GM19328 (cell line): ENCODE measurements around the gene INTS12.
A peak's percentile ranks its signal among the peaks of the same experiment; 100 is the strongest.
"Not testable (repeated sequence)": the region's sequence is repeated elsewhere in the genome, so short reads cannot be mapped to it uniquely, and the experiment has no call there.

Experiments
- ATAC-seq: cut with Tn5 transposase; IDR thresholded peaks from one replicate; pipeline ENCODE4 v1.9.1; 2021; ENCODE audit warnings: mild to moderate bottlenecking, moderate library complexity; ENCODE audit not compliant: unreplicated experiment

Gene INTS12

GRCh38 chr4:105708181-105709080, at the start of gene INTS12, which contains the start of gene GSTCD:
TSS of gene INTS12 (minus strand) at chr4:105708689. CDS start at chr4:105700005, 8,684 bp downstream.
TSS of gene GSTCD (plus strand) at chr4:105708784. CDS start at chr4:105717614, 8,830 bp downstream.
- ATAC-seq = peak; percentile 80

DNA sequence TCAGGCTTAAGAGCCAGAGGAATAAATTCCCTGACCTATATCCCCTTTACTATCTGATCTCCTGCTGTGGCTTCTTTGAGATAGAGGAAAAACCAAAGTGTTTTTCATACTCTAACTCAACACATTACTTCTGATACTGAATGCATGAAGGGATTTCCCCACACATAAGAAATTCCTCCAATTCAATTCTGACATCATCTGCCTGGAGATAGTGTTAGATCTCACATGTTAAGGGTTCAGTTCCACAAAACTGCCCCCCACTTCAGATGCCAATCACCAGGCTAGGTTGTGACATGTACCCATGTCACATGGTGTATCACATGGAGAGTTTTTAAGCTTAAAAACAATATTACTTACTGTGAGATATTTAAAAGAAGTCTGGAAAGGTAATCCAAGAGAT, 46.9 kb upstream of the INTS12 start:
- no peak for ATAC-seq

- no peak for ATAC-seq
These were observed 44.9 kb upstream of the INTS12 start for GRCh38 chr4:105753361-105753760.

DNA sequence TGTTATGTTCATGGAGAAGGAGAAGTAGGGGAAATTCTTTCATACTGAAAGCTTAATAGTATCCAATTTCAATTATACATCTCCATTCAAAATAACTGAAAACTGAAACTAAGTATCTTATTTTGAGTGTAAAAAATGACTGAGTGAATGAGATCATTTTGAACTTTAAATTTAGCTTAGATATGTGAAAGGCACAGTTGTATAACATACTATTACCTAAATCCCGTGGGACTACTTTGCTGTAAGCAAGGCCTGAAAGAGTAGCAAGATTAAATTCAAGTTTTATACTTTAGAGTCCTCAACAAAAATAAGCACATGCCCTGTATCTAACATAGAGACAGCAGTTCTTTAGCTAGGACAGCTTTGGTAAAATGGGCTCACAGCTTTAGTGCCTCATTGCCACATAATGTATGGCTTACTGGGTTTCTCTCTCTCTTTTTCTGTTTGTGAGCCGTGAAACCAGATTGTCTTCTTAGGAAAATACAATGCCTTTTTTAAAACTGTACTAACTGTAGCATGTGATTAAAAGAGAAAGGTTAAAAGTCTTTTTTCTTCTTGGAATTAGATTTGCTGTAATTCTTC, 43.3 kb upstream of the INTS12 start:
- ATAC-seq = no peak

DNA sequence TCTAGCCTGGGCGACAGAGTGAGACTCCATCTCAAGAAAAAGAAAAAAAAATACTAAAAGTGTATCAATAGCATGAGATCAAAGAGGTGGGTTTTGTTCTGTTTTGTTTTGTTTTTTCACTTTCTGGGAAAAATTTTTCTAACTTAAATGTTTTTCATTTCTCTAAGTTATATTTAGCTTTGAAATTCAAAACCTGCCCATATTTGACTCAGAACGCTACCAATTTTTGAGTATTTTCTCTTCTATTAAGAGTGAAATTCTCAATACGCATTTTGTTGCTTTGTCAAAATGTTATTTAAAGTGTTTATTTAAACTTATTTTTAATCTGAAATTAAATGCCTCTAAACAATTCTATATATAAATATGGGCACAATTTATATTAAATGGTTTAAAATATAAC, 39.7 kb upstream of the INTS12 start:
- no peak for ATAC-seq

- no peak for ATAC-seq
These were observed 33.1 kb upstream of the INTS12 start for GRCh38 chr4:105741548-105741947.

DNA sequence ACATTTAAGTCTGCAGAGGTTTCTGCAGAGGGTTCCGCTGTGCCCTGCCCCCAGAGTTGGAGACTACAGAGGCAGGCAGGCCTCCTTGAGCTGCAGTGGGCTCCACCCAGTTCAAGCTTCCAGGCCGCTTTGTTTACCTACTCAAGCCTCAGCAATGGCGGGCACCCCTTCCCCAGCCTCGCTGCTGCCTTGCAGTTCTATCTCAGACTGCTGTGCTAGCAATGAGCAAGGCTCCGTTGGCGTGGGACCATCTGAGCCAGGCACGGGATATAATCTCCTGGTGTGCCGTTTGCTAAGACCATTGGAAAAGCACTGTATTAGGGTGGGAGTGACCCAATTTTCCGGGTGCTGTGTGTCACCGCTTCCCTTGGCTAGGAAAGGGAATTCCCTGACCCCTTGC, 26.7 kb upstream of the INTS12 start:
- not testable (repeated sequence) for ATAC-seq

DNA sequence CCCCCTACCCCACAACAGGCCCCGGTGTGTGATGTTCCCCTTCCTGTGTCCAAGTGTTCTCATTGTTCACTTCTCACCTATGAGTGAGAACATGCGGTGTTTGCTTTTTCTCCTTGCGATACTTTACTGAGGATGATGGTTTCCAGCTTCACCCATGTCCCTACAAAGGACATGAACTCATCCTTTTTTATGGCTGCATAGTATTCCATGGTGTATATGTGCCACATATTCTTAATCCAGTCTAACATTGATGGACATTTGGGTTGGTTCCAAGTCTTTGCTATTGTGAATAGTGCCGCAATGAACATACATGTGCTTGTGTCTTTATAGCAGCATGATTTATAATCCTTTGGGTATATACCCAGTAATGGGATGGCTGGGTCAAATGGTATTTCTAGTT, 21.4 kb upstream of the INTS12 start:
- ATAC-seq = not testable (repeated sequence)

- ATAC-seq = no peak
These were observed 17.1 kb upstream of the INTS12 start for GRCh38 chr4:105725623-105726022.

- no peak for ATAC-seq
These were observed 10.7 kb upstream of the INTS12 start for GRCh38 chr4:105719204-105719603.

DNA sequence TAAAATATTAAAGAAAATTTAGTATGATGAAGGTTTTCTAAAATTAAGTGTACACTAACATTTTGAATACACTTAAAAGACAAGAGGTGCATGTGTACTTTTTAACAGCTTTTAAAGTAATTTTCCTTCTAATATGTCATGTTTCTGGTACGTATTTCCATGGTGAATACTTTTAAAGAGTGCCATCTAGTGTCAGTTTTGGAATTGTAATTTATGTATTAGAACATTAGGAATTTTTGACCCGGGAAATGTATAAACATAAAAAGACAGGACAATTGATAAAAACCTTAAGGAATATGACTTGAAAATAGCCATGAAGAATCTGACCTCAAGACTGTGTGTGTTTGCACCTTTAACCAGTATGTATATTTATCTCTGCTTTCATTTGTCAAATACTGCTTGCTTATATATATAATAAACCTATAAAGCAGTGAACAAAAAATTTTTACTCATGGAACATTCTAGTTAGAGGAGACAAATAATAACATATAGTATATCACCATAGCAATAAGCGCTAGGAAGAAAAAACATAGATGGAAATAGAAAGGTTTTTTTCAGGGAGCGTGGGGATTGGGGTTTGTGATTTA, 7.3 kb upstream of the INTS12 start:
- ATAC-seq = no peak

DNA sequence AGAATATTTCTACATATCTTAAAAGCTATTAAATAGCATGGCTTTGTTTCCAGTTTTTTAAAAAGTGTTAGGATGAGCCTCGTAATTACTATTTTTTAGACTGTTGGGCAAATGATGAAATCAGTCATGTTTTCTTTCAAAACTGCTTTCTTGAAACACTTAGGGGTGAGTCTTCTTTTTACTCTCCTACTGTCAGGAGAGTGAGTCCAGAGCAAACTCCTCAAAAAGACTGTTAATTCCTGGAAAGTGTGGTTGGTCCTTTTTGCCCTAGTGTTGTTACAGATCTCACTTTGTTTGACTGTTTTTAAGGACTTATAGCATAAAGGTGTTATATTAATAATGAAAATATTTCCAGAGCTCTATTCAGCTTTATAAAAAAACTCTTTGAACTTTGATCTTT, 6.4 kb upstream of the INTS12 start:
- ATAC-seq = no peak

DNA sequence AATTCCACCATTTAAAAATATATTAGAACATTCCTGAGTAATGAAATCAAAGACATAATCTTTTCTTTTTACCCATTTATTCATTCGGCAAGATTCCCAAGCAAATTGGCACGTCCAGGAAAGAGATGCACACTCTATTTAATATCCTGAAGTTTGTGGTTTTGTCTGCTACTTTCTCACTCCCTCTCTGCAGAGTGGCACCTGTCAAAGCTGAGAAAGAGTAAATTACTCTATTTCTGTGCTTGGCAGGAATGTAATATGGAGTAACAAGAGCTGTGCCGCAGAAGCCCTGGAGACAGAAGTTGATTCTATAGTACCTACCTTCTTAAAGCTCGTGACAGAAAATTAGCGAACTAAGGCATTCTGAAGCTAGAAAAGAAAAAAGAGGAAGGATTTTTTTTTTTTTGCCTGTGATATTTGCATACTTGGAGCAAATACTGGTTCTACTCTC, 5.6 kb upstream of the INTS12 start:
- no peak for ATAC-seq

DNA sequence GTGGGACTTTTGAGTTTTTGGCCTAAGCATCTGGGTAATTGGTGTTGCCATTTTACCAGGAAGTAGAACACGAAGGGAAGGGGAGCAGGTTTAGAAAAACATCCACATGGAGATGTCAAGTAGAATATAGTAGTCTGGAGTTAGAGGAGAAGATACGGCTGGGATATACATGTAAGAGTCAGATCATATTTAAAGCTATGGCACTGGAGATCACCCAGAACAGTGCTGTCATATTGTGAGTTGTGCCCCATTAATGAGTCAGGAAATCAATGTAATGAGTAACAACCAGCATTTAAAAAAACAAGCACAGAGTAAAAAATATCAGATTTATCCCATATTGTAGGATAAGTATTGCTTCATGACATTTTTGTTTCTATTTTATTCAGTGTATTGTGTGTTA, 4.3 kb upstream of the INTS12 start:
- ATAC-seq = no peak

DNA sequence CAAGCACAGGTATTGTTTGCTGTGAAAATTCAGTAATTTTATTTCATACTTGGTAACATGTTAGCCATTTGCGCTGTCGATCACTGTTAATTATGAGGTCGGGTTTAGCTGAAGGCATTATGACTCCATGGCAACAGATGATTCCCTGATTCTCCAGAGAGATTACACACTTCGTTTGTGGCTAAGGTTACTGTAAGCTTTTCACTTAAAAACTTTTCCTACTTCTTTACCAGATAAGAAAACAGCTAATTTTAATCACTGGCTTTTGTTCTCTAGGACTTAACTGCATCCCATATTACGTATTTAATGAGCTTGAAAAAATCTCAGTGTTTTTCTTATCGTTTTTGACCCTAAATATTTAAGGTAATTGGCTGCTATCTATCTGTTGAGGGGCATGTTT, 2.2 kb upstream of the INTS12 start:
- ATAC-seq = no peak

DNA sequence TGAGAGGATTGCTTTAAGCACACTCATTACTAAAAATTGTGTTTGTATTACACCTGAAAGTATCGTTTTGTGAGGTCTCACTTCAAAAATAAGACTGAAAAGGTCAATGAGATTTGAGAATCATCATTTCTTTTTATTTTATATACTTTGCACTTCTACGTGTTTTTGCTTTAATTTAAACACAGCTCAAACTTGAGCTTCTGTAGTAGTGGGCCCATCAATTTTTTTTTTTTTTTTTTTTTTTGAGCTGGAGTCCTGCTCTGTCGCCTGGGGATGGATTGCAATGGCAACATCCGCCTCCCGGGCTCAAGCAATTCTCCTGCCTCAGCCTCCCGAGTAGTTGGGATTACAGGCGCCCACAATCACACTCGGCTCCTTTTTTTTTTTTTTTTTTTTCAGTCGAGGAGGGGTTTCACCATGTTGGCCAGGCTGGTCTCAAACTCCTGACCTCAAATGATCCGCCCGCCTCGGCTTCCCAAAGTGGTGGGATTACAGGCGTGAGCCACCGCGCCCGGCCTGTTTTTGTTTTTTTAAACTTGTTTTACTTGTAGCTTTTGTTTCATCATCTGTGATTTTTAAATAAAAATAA, 1.6 kb upstream of the INTS12 start:
- no peak for ATAC-seq

- ATAC-seq = peak; percentile 31
These were observed 577 bp upstream of the INTS12 start for GRCh38 chr4:105709081-105709450.

- no peak for ATAC-seq
These were observed 708 bp downstream of the INTS12 start for GRCh38 chr4:105707782-105708180.

- ATAC-seq = no peak
These were observed 9.9 kb downstream of the INTS12 start for GRCh38 chr4:105698607-105699006.

GRCh38 chr4:105695832-105696231, 12.7 kb downstream of the INTS12 start:
- ATAC-seq = not testable (repeated sequence)

DNA sequence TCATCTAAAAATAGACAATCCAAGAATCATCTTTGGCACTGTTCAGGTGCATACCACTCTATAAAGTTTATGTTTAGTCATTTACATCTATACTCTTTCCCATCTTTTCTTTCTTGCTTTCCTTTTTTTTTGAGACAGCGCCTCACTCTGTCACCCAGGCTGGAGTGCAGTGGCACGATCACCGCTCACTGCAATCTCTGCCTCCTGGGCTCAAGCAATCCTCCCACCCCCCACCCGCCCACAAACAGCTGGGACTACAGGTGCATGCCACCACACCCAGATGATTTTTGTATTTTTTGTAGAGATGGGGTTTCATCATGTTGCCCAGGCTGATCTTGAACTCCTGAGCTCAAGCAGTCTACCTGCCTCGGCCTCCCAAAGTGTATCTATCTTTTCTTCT, 13.7 kb downstream of the INTS12 start:
- not testable (repeated sequence) for ATAC-seq
